ENCODE data around the gene MAGEA12. TPM values are rescaled to one million over a fixed set of nuclear protein-coding genes. Genes with fewer than 3 reads are reported as not detected.
"Not testable (repeated sequence)": the region's sequence is repeated elsewhere in the genome, so short reads cannot be mapped to it uniquely, and the experiment has no call there.

The MAGEA12 gene, protein sequence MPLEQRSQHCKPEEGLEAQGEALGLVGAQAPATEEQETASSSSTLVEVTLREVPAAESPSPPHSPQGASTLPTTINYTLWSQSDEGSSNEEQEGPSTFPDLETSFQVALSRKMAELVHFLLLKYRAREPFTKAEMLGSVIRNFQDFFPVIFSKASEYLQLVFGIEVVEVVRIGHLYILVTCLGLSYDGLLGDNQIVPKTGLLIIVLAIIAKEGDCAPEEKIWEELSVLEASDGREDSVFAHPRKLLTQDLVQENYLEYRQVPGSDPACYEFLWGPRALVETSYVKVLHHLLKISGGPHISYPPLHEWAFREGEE
- total RNA-seq, result not detected
- long read RNA-seq, result 0 reads

DNA sequence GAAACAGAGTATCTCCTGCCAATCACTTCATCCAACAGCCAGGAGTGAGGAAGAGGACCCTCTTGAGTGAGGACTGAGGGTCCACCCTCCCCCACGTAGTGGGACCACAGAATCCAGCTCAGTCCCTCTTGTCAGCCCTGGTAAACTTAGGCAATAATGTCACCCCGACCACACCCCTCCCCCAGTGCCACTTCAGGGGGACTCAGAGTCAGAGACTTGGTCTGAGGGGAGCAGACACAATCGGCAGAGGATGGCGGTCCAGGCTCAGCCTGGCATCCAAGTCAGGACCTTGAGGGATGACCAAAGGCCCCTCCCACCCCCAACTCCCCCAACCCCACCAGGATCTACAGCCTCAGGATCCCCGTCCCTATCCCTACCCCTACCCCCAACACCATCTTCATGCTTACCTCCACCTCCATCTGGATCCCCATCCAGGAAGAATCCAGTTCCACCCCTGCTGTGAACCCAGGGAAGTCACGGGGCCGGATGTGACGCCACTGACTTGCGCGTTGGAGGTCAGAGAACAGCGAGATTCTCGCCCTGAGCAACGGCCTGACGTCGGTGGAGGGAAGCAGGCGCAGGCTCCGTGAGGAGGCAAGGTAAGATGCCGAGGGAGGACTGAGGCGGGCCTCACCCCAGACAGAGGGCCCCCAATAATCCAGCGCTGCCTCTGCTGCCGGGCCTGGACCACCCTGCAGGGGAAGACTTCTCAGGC is at the start of gene MAGEA12, which contains the start of gene CSAG1:
MAGEA12 (plus strand) TSS at position 497 of the 715 bp plus-strand sequence. CDS start 2,405 bp downstream, outside the sequence.
CSAG1 (minus strand) TSS at position 461 of the 715 bp plus-strand sequence. CDS start 1,261 bp downstream, outside the sequence.
- ATAC-seq (no peak), DNase-seq (ENCODE audit: missing footprints) (no peak)
- intact Hi-C loops (cut with DNase I), result no loop called here

DNA sequence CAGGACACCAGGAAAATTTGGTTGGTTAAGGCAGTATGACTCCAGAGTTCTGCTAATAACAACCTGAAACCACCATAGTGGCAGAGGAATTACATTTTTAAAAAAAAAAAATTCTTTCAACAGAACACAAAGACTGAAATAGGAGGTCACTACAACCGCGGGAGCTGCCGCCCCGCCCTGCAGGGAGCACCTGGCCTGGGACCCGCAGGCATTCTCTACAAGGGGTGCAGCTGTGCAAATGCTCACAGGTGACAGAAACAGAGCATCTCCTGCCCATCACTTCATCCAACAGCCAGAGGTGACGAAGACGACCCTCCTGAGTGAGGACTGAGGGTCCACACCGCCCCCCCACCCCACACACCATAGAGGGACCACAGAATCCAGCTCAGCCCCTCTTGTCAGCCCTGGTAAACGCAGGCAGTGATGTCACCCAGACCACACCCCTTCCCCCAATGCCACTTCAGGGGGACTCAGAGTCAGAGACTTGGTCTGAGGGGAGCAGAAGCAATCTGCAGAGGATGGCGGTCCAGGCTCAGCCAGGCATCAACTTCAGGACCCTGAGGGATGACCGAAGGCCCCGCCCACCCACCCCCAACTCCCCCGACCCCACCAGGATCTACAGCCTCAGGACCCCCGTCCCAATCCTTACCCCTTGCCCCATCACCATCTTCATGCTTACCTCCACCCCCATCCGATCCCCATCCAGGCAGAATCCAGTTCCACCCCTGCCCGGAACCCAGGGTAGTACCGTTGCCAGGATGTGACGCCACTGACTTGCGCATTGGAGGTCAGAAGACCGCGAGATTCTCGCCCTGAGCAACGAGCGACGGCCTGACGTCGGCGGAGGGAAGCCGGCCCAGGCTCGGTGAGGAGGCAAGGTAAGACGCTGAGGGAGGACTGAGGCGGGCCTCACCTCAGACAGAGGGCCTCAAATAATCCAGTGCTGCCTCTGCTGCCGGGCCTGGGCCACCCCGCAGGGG is 35.3 kb upstream of the MAGEA12 start, which contains the start of gene MAGEA3:
MAGEA3 (plus strand) TSS at position 843 of the 980 bp plus-strand sequence. CDS start 2,039 bp downstream, outside the sequence.
- ATAC-seq; DNase-seq (ENCODE audit: missing footprints); intact Hi-C loops (cut with DNase I): not testable (repeated sequence)

DNA sequence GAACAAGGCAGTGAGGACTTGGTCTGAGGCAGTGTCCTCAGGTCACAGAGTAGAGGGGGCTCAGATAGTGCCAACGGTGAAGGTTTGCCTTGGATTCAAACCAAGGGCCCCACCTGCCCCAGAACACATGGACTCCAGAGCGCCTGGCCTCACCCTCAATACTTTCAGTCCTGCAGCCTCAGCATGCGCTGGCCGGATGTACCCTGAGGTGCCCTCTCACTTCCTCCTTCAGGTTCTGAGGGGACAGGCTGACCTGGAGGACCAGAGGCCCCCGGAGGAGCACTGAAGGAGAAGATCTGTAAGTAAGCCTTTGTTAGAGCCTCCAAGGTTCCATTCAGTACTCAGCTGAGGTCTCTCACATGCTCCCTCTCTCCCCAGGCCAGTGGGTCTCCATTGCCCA is 33.2 kb upstream of the MAGEA12 start:
- intact Hi-C loops (cut with DNase I); ATAC-seq: not testable (repeated sequence)
- peak; percentile 18 for DNase-seq (ENCODE audit: missing footprints)

DNA sequence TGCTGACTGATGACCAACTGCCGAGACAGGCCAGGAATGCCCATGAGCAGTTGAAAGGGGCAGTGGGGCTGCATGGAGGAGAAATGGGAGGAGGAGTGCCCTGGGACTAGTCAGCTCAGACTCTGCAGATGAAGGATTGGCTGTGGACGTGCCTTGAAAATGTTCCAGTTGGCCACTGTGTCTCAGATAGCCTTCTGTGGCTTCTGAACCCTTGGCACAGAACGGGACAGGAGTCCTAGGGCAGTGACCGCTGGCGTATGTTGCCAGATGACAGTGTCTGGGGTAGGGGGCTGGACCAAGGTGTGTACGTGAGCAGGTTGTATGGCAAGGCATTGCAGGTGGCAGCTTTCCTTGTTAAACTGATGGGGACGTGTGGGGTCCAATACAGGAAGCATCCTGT is 27.1 kb upstream of the MAGEA12 start:
- ATAC-seq; DNase-seq (ENCODE audit: missing footprints); intact Hi-C loops (cut with DNase I): not testable (repeated sequence)

DNA sequence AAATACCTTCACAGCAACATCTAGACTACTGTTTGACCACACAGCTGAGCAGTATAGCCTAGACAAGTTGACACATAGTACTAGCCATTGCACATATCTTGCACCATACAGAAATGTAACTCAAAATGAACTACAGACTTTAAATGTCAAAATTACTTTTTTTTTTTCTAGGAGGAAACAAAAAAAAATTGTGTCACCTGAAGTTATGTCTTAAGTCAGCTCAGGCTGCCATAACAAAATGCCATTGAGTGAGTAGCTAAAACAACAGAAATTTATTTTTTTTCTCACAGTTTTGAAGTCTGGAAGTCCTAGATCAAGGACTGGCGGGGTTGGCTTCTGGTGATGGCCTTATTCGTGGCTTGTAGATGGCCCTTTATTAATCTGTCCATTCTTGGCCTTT is 24.4 kb upstream of the MAGEA12 start, which contains the start of gene CSAG2:
CSAG2 (minus strand) TSS at position 101 of the 400 bp plus-strand sequence. CDS start 161 bp downstream, outside the sequence.
- ATAC-seq; DNase-seq (ENCODE audit: missing footprints); intact Hi-C loops (cut with DNase I): not testable (repeated sequence)

DNA sequence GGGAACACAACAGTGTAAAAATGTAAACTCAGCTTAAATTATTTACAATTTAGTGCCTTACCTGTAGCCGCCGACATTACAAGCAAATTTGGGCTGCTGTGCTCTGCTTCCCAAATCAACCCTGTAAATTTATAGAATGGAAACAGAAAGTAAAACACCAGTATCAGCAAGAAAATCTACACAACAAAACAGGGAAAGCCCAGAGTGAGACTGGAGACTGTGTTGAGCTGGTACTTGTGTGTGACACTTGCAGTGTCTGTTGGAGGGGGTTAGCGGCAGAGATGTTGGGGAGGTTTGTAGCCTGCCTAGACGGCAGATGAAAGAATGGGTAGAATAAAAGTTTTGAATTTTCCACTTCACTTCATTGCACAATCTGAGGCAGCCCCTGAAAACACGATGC is 20.4 kb upstream of the MAGEA12 start:
- DNase-seq (ENCODE audit: missing footprints); ATAC-seq; intact Hi-C loops (cut with DNase I): not testable (repeated sequence)

DNA sequence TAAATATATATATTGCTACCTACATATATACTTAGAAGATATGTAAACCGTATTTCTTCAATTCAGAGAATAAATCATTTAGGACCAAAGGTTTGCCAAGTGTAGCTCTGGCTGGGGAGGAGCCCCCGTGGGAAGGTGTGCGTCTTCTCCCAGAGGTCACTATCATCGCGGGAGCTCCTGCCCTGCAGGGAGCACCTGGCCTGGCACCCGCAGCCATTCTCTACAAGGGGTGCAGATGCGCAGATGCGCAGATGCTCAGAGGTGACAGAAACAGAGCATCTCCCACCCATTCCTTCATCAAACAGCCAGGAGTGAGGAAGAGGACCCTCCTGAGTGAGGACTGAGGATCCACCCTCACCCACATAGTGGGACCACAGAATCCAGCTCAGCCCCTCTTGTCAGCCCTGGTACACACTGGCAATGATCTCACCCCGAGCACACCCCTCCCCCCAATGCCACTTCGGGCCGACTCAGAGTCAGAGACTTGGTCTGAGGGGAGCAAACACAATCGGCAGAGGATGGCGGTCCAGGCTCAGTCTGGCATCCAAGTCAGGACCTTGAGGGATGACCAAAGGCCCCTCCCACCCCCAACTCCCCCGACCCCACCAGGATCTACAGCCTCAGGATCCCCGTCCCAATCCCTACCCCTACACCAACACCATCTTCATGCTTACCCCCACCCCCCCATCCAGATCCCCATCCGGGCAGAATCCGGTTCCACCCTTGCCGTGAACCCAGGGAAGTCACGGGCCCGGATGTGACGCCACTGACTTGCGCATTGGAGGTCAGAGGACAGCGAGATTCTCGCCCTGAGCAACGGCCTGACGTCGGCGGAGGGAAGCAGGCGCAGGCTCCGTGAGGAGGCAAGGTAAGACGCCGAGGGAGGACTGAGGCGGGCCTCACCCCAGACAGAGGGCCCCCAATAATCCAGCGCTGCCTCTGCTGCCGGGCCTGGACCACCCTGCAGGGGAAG is 19.5 kb upstream of the MAGEA12 start, which contains the start of gene MAGEA2B:
MAGEA2B (plus strand) TSS at position 814 of the 973 bp plus-strand sequence. CDS start 2,479 bp downstream, outside the sequence.
- ATAC-seq; intact Hi-C loops (cut with DNase I); DNase-seq (ENCODE audit: missing footprints): not testable (repeated sequence)

DNA sequence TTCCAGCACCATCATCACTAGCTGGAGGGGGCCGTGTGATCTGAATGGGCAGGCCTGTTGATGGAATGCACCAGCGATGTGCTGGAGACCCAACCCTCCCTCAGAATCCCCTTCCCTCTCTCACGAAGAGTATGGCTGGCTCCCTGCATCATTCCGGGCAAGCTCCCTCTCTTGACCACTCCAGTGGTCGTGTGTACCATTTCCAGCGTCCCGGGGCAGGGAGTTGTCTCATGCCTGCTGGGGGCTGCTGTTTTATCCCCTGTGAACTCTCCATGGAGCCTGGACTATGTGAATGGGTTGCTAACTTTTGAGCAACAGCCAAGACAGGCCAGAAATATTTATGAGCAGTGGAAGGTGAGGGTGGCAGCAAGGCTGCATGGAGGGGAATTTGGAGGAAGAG is 8.1 kb upstream of the MAGEA12 start:
- DNase-seq (ENCODE audit: missing footprints) (no peak), ATAC-seq (no peak)
- intact Hi-C loops (cut with DNase I), result no loop called here

DNA sequence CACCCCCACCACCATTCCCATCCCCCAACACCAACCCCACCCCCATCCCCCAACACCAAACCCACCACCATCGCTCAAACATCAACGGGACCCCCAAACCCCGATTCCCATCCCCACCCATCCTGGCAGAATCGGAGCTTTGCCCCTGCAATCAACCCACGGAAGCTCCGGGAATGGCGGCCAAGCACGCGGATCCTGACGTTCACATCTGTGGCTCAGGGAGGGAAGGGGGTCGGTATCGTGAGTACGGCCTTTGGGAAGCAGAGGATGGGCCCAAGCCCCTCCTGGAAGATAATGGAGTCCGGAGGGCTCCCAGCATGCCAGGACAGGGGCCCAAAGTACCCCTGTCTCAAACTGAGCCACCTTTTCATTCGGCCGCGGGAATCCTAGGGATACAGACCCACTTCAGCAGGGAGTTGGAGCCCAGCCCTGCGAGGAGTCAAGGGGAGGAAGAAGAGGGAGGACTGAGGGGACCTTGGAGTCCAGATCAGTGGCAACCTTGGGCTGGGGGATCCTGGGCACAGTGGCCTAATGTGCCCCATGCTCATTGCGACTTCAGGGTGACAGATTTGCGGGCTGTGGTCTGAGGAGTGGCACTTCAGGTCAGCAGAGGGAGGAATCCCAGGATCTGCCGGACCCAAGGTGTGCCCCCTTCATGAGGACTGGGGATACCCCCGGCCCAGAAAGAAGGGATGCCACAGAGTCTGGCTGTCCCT is 744 bp downstream of the MAGEA12 start:
- DNase-seq (ENCODE audit: missing footprints); intact Hi-C loops (cut with DNase I); ATAC-seq: not testable (repeated sequence)

DNA sequence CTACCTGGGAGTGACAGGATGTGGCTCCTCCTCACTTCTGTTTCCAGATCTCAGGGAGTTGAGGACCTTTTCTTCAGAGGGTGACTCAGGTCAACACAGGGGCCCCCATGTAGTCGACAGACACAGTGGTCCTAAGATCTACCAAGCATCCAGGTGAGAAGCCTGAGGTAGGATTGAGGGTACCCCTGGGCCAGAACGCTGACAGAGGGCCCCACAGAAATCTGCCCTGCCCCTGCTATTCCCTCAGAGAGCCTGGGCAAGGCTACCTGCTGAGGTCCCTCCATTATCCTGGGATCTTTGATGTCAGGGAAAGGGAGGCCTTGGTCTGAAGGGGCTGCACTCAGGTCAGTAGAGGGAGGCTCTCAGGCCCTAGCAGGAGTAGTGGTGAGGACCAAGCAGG is 1.5 kb downstream of the MAGEA12 start:
- ATAC-seq (no peak), DNase-seq (ENCODE audit: missing footprints) (no peak)
- intact Hi-C loops (cut with DNase I), result no loop called here

DNA sequence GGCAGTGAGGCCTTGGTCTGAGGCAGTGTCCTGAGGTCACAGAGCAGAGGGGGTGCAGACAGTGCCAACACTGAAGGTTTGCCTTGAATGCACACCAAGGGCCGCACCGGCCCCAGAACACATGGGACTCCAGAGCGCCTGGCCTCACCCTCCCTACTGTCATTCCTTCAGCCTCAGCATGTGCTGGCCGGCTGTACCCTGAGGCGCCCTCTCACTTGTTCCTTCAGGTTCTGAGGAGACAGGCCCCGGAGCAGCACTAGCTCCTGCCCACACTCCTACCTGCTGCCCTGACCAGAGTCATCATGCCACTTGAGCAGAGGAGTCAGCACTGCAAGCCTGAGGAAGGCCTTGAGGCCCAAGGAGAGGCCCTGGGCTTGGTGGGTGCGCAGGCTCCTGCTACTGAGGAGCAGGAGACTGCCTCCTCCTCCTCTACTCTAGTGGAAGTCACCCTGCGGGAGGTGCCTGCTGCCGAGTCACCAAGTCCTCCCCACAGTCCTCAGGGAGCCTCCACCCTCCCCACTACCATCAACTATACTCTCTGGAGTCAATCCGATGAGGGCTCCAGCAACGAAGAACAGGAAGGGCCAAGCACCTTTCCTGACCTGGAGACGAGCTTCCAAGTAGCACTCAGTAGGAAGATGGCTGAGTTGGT is 2.4 kb downstream of the MAGEA12 start:
- ATAC-seq, result no peak
- intact Hi-C loops (cut with DNase I), result no loop called here

DNA sequence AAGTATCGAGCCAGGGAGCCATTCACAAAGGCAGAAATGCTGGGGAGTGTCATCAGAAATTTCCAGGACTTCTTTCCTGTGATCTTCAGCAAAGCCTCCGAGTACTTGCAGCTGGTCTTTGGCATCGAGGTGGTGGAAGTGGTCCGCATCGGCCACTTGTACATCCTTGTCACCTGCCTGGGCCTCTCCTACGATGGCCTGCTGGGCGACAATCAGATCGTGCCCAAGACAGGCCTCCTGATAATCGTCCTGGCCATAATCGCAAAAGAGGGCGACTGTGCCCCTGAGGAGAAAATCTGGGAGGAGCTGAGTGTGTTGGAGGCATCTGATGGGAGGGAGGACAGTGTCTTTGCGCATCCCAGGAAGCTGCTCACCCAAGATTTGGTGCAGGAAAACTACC is 3.0 kb downstream of the MAGEA12 start:
- DNase-seq (ENCODE audit: missing footprints); ATAC-seq; intact Hi-C loops (cut with DNase I): not testable (repeated sequence)

More for the DNA sequence above, 2.4 kb downstream of the MAGEA12 start:
- DNase-seq (ENCODE audit: missing footprints), result no peak

DNA sequence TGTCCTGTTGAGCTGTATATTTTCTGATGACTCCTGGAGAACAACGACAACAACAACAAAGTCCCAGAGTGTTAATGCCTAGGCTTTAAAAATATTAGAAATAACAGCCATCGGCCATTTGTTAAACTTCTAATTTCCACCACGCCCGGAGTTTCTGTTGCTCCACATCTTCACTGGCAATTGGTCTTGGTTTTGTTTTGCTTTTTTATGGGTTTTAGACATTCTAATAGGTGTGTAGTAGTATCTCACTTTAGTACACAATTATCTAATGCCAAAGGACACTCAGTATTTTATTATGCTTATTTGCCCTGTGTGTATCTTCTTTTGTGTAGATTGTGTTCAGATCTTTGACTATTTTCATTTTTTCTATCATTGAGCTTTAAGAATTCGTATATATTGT is 5.0 kb downstream of the MAGEA12 start:
- intact Hi-C loops (cut with DNase I), result no loop called here
- ATAC-seq (no peak), DNase-seq (ENCODE audit: missing footprints) (no peak)

DNA sequence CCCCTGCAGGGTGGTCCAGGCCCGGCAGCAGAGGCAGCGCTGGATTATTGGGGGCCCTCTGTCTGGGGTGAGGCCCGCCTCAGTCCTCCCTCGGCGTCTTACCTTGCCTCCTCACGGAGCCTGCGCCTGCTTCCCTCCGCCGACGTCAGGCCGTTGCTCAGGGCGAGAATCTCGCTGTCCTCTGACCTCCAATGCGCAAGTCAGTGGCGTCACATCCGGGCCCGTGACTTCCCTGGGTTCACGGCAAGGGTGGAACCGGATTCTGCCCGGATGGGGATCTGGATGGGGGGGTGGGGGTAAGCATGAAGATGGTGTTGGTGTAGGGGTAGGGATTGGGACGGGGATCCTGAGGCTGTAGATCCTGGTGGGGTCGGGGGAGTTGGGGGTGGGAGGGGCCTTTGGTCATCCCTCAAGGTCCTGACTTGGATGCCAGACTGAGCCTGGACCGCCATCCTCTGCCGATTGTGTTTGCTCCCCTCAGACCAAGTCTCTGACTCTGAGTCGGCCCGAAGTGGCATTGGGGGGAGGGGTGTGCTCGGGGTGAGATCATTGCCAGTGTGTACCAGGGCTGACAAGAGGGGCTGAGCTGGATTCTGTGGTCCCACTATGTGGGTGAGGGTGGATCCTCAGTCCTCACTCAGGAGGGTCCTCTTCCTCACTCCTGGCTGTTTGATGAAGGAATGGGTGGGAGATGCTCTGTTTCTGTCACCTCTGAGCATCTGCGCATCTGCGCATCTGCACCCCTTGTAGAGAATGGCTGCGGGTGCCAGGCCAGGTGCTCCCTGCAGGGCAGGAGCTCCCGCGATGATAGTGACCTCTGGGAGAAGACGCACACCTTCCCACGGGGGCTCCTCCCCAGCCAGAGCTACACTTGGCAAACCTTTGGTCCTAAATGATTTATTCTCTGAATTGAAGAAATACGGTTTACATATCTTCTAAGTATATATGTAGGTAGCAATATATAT is 20.4 kb downstream of the MAGEA12 start, which contains the start of gene MAGEA2:
MAGEA2 (minus strand) TSS at position 157 of the 965 bp plus-strand sequence. CDS start 2,479 bp downstream, outside the sequence.
- ATAC-seq; intact Hi-C loops (cut with DNase I); DNase-seq (ENCODE audit: missing footprints): not testable (repeated sequence)

DNA sequence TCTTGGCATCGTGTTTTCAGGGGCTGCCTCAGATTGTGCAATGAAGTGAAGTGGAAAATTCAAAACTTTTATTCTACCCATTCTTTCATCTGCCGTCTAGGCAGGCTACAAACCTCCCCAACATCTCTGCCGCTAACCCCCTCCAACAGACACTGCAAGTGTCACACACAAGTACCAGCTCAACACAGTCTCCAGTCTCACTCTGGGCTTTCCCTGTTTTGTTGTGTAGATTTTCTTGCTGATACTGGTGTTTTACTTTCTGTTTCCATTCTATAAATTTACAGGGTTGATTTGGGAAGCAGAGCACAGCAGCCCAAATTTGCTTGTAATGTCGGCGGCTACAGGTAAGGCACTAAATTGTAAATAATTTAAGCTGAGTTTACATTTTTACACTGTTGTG is 21.3 kb downstream of the MAGEA12 start:
- intact Hi-C loops (cut with DNase I); DNase-seq (ENCODE audit: missing footprints); ATAC-seq: not testable (repeated sequence)

Measured in Right ventricle myocardium inferior (tissue), 1 donor.